Keratinocyte (primary cell): Measurements from ENCODE around the gene CEP85.

Experiments used
- CTCF ChIP-seq, 3 experiments: IDR thresholded peaks in 1 of 3; conservative IDR thresholded peaks in 1 of 3; optimal IDR thresholded peaks in 1 of 3; 2 replicates in 2 of 3; 3 replicates in 1 of 3; pipeline versions ENCODE3 to v1.5.1; 2011; ENCODE audit warnings: low read length in 3 of 3, mild to moderate bottlenecking in 3 of 3, moderate library complexity in 2 of 3, control low read depth in 1 of 3, inconsistent platforms in 1 of 3; ENCODE audit not compliant: insufficient read depth in 2 of 3; ENCODE audit errors: extremely low read depth in 1 of 3
- EZH2 ChIP-seq: IDR thresholded peaks from one replicate; pipeline ENCODE4 v1.6.1; 2012; ENCODE audit warnings: inconsistent platforms, mild to moderate bottlenecking, low read length, moderate library complexity

GRCh38 chr1:26295194-26296138 lies 61.5 kb downstream of the CEP85 start:
- TF ChIP-seq CTCF (optimal IDR thresholded peaks at IDR 0.05 in 1 of 3, IDR thresholded peaks at IDR 0.05 in 1 of 3, conservative IDR thresholded peaks at IDR 0.05 in 1 of 3; ENCODE audit: extremely low read depth in 1 of 3, insufficient read depth in 2 of 3, low read length in 3 of 3) (no peak), EZH2 (no peak)
